ENCODE measurements around the gene C2CD2.

Gene C2CD2

GRCh38 chr21:41887667-41888066 is 66.2 kb downstream of the C2CD2 start:
- DNase-seq (ENCODE audit: low read depth in 2 of 2) = no peak

- DNase-seq (ENCODE audit: low read depth in 2 of 2) = no peak
Observed at GRCh38 chr21:41886328-41886727, 67.5 kb downstream of the C2CD2 start.

DNA sequence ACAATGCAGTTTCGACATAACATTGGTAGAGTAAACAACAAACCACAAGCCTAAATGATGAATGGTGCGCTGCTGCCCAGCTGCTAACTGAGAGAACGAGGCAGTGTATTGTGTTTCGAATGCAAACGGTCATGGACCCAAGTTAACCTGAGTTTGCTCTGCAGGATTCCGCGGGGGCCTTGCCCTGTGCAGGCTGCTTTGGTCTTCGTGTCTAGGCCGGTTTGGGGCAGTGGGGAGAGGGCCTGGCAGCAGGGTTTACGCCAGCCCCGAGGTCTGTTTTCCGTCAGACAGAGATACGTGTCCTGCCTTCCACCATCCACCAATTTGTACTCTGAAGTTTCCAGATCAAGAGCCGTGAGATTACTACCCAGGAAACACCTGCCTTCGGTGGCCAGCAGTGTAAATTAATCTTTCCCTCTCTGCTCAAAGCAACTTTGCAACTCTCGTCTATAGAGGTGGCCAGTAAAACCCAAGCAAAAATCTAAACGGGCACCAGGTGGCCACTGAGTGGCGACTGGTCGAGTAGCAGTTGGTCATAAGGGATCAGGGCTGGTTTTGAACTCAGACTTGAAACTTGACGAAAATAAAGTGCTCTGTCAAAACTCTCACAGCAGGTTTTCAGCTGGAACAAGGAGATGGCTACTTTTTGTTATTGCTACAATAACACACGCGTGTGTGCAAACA is 68.3 kb downstream of the C2CD2 start:
- DNase-seq (ENCODE audit: low read depth in 2 of 2) = no peak

DNA sequence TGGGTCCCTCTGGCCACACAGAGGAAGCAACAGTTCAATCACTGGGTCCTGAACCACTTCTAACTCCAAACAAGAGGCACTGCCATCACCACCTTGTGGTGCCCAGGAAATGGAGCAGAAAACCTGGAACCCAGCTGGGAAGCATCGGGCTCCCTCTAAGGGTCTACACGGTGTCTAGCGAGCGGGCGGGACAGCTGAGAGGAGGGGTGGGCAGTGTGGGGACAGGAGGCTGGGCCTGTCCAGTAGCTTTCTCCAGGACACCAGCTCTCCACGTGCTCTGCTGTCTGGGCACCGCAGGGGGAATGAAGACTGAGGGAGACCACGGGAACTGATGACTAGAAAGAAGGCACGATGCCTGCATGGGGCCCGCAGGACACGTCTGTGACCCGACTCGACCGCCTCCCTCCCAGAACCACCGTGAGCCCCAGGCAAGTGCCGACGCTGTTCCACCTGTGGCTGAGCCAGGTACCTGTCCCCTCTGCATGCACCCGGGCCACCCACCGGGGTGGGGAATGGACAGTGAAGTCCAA is 69.3 kb downstream of the C2CD2 start:
- no peak for DNase-seq (ENCODE audit: low read depth in 2 of 2)

GRCh38 chr21:41883582-41883981 is 70.2 kb downstream of the C2CD2 start:
- DNase-seq (ENCODE audit: low read depth in 2 of 2) = no peak

- DNase-seq (ENCODE audit: low read depth in 2 of 2) = no peak
Observed at GRCh38 chr21:41881051-41881450, 72.8 kb downstream of the C2CD2 start.

GRCh38 chr21:41880153-41880552 is 73.7 kb downstream of the C2CD2 start:
- DNase-seq (ENCODE audit: low read depth in 2 of 2) = no peak

DNA sequence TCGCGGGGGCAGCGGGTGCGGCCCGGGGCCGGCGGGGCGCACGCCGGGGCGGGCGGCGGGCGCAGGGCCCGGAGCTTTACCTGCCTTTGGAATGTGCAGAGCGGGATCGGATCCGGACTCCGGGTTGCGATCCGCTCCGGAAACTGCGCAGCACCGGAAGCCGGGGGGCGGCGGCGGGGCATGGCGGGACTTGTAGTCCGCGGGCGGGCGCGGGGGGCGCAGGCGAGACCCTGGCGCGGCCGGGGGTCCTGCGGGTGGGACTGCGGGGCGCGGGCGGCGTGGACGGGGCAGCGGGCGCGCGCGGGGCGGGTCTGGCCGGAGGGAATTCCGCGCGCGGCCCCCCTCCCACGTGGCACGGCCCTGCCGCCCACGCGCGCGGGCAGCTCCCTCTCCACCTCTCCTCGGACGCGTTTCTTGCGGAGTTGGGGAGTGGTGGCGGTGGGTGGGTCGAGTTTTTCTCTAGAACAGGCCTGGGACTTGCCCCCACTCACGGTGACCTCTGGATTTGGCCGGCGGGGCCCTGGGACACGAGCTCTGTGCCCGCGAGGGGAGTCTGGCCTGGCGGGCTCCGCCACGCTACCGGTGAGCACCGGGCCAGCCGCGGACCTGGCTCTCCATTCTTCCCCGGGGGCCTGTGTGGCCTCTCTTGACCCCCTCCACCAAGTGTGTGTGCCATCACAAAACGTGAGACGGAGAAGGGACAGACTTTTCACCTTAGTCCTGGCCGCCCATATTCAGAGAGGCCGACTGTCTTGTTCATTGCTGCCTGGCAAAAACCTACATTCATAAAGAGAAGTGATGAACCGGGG is 74.4 kb downstream of the C2CD2 start, which contains the start of gene PRDM15:
PRDM15 (minus strand) TSS at position 155 of the 809 bp plus-strand sequence. CDS start 18,981 bp downstream, outside the sequence.
- peak; percentile 75 to 80 for DNase-seq (ENCODE audit: low read depth in 2 of 2)

DNA sequence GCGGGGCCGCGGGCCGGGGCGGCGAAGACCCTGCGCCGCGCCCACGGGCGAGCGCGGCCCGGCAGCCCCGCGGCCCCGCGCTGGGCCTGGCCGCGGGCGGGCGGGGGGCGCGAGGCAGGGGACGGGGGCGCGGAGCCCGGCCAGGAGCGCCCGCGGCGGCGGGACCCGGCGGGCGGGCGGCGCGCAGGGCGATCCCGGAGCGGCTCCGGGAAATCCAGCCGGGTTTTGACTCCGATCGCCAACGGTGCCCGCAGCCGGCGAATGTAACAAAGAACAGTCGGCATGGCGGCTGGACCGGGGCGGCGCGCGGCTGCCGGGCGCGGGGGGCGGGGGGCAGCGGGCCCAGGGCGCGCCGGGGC is 75.0 kb downstream of the C2CD2 start:
- peak; percentile 58 to 67 for DNase-seq (ENCODE audit: low read depth in 2 of 2)

GRCh38 chr21:41877901-41878830 is 75.7 kb downstream of the C2CD2 start:
- no peak for DNase-seq (ENCODE audit: low read depth in 2 of 2)

DNA sequence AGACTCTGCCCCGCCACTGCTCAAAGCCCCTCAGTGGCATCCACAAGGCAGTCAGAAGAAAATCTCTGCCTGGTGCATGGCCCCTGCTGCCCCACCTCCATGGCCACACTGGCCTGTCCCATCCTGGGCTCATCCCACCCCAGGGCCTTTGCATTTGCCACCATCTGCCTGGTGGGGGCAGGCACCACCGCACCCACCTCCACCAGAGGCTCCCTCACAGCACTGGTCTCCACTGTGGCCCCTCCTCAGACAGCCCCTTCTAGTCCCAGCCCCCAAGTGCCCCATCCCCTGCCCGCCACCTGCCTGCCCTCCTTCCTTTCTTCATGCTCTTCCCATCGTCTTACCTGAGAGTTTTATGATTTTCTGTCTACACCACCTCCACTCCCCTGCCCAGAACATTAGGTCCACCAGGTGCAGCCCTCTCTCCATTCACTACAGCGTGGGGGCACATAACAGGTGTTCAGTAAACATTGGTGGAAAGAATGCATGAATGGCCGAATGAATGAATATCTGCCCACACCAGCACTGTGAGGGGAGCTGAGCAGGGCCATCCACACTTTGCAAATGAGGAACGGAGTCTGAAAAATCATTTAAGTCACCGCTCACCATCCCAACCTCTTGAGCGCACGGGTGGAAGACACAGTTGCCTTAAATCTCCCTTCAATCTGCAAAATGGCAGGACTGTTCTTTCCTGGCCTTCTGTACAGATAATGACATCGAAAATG is 76.7 kb downstream of the C2CD2 start:
- DNase-seq (ENCODE audit: low read depth in 2 of 2) = no peak

- DNase-seq (ENCODE audit: low read depth in 2 of 2) = no peak
Observed at GRCh38 chr21:41876396-41876795, 77.4 kb downstream of the C2CD2 start.

DNA sequence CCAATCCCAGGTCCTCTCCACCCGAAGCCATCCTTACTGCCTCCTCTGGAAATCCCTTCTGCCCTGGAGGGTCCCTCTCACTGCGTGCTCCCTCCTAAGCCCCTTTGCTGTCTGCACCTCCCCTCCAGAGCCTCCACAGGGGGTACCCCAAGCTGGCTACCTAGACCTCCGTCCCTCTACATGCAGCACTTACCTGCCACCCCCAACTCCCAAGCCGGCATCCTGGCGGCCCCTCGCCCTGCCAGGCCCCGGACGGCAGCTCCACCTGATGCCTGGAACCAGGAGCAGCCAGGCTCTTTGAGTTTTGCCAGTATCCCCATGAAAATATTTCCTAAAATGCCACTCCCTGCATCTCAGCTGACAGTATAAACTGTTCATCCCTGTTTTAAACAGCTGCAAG is 78.7 kb downstream of the C2CD2 start:
- DNase-seq (ENCODE audit: low read depth in 2 of 2) = no peak

DNA sequence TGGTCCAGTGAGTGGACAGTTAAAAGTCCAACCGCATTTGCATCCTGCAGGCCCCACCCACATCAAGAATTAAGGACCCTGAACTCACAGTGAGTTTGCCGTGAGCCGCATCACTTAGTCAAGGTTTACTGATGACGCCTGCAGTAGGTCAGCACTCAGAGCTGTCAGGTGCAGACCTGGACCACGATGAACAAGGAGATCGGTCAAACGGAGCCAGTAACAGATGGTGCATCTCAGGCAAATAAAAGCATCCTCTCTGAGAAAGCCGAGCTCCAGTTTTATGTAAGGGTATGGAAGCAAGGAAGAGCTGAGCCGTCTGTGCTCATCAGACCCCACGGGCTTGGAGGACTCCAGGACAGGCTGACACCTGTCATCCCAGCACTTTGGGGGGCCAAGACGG is 79.2 kb downstream of the C2CD2 start:
- no peak for DNase-seq (ENCODE audit: low read depth in 2 of 2)

GRCh38 chr21:41873426-41873825 is 80.4 kb downstream of the C2CD2 start:
- no peak for DNase-seq (ENCODE audit: low read depth in 2 of 2)

DNA sequence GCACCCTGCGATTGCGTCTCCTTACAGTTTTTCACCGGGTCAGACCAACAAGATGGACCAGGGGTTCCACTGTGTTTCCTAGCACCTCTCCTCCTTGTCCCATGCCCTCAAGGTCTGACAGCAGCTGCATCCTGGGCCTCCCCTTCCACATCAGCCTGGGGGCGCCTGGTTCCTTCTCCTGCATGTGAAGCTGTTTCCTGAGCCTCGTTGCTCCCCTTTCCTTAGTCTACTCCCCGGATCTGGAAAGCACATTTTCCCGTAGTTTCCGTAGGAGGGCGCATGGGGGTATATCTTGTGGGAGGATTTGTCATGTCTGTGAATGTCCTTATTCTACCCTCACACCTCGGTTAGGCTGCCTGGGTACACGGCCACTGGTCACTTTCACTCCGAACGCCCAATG is 80.8 kb downstream of the C2CD2 start:
- DNase-seq (ENCODE audit: low read depth in 2 of 2) = no peak

- DNase-seq (ENCODE audit: low read depth in 2 of 2) = no peak
Observed at GRCh38 chr21:41871293-41872030, 82.4 kb downstream of the C2CD2 start.

- no peak for DNase-seq (ENCODE audit: low read depth in 2 of 2)
Observed at GRCh38 chr21:41869771-41870170, 84.0 kb downstream of the C2CD2 start.

DNA sequence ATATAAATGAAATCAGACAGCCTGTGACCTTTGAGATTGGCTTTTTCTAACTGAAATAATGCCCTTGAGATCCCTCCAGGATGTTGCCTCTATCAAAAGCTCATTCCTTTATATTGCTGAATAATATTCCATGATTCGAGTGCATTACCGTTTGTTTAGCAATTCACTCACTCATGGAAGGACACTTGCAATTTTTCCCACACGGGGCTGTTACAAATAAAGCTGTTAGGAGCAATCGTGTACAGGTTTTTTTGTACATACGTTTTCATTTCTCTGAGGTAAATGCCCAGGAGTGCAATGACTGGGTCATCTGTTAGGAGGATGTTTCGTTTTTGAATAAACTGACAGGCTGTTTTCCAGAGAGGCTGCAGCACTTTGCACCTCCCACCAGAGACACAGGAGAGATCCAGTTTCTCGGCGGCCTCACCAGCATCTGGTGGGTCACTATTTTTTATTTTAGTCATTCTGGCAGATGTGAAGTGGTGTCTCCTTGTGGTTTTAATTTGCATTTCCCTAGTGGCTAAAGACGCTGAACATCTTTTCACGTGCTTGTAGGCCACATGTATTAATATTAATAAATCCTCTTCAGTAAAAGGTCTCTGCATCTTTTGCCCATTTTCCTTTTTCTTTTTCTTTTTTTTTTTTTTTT is 85.6 kb downstream of the C2CD2 start:
- no peak for DNase-seq (ENCODE audit: low read depth in 2 of 2)

- DNase-seq (ENCODE audit: low read depth in 2 of 2) = no peak
Observed at GRCh38 chr21:41867313-41867712, 86.5 kb downstream of the C2CD2 start.
